ENCODE results near the gene VSX2. TPM values are rescaled to one million over a fixed set of nuclear protein-coding genes. Genes with fewer than 3 reads are reported as not detected.

VSX2 gene
- total and polyA plus RNA-seq, 4 donors: not detected

DNA sequence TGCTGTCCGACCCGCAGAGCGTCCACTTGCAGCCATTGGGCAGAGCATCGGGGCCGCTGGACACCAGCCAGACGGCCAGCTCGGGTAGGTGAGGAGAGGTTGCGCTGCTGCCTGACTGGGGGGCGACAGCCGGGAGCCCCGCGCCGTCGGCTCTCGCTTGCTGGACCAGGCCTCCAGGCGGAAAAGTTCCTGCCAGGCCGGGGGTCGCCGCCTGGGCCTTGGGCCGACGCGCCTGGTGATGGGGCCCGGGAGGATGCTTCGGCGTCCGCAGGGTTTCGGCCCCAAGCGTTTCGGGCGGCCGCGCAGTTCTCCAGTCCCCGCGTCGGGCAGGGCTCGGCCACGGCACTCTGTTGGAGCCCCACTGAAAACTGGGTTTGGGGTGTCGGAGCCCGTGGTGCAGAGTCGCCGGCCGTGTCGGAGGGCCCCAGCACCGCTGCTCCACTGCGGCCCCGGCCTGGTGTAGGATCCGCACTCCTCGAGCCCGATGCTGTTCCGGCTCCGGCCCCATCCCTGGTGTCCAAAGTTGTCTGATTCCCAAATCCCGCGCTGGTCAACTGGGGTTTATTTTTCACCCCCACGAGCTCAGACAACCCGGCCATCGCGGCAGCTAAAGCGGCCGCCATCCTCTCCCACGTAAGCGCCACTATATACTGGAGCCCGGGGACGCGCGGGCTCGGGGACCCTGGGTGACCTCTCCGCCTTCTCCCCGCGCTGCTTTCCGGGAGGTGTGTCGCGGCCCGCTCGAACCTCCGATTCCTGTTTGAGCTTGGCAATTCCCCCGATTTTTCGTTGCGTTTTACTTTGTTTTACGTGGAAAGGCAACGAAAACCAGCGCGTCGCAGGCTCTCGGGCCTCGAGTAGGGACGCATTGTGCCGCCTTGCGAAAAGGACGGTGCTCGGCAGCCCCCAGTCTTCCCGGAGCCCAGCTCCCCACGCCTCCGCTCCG, 872 bp downstream of the VSX2 start:
- Histone ChIP-seq H3K9ac (ENCODE audit: insufficient read depth in 1 of 2, low read length in 2 of 2) (no peak overlapping the region), H3K36me3 (ENCODE audit: control insufficient read depth in 4 of 4, insufficient read depth in 4 of 4, low read length in 4 of 4) (no peaks in the 10 kb centered on the region), H3K27me3 (ENCODE audit: control insufficient read depth in 3 of 3, insufficient read depth in 3 of 3, low read length in 2 of 3) (peaks cover 3 to 74% (median 73%) of the 10 kb centered on the region in 3 donors), H3K27ac (ENCODE audit: low read depth in 1 of 2, low read length in 1 of 2) (no peak overlapping the region), H3K4me3 (no peak overlapping the region), H3K9me3 (ENCODE audit: control insufficient read depth in 4 of 4, insufficient read depth in 3 of 4, low read length in 3 of 4) (peaks cover 0 to 3% (median 0%) of the 10 kb centered on the region in 4 donors), H3K4me1 (ENCODE audit: control insufficient read depth in 5 of 5, insufficient read depth in 5 of 5, low read length in 5 of 5) (peaks cover 0 to 20% (median 0%) of the 10 kb centered on the region in 5 donors)
- TF ChIP-seq, protein P1, sequence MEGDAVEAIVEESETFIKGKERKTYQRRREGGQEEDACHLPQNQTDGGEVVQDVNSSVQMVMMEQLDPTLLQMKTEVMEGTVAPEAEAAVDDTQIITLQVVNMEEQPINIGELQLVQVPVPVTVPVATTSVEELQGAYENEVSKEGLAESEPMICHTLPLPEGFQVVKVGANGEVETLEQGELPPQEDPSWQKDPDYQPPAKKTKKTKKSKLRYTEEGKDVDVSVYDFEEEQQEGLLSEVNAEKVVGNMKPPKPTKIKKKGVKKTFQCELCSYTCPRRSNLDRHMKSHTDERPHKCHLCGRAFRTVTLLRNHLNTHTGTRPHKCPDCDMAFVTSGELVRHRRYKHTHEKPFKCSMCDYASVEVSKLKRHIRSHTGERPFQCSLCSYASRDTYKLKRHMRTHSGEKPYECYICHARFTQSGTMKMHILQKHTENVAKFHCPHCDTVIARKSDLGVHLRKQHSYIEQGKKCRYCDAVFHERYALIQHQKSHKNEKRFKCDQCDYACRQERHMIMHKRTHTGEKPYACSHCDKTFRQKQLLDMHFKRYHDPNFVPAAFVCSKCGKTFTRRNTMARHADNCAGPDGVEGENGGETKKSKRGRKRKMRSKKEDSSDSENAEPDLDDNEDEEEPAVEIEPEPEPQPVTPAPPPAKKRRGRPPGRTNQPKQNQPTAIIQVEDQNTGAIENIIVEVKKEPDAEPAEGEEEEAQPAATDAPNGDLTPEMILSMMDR (IDR thresholded peaks at IDR 0.05; ENCODE audit: control extremely low read depth, extremely low read depth): no peak
- no peak for ATAC-seq (ENCODE audit: insufficient read depth, low FRiP score)
- 4 to 5% methylated on average over 84 to 94 of the region's 94 CpGs for WGBS, 2 donors
- peak in 1 of 3 donors; percentile 42 for DNase-seq

DNA sequence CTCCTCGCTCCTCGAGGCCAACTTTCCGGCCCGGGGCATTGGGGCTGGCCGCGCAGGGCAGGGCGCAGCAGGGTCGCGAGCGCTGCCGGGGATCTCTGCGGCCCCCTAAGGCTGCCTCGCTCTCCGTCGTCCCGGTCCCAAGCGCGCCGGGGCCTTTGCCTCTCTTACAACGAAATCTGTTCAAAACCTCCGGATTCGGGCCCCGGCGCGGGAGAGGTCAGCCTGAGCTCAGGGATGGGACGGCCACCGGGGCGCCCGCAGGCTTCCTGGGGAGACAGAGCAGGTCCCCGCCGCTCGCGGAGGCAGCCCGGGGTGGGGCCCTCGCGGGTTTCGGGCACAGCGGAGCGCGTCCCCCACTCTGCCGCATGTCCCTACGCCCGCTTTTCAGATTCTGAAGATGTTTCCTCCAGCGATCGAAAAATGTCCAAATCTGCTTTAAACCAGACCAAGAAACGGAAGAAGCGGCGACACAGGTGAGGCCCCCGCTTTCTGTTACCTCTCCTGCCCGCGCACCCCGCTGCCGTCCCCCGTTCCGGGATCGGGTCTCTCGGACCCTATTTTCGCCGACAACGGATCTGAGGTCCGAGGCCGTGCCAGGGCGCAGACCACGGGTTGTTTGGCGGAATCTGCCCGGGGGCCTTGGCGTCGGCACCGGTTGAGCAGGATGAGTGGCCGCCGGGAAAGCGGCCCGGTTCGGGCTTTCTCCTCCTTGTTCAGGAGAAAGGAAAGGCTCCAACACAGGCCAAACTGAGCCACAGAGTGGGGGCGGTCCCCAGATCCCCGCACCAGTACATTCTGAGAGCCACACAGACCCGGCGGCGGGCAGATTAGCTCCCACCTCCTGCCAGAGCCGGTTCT, 1.8 kb downstream of the VSX2 start:
- no peak overlapping the region for H3K27ac ChIP-seq (ENCODE audit: low read depth in 1 of 2, low read length in 1 of 2)
- ATAC-seq (ENCODE audit: insufficient read depth, low FRiP score) (no peak), DNase-seq (peak; percentile 34 to 50 (median 41))
- H3K4me1 ChIP-seq (ENCODE audit: control insufficient read depth in 5 of 5, insufficient read depth in 5 of 5, low read length in 5 of 5): peaks cover 0 to 20% (median 0%) of the 10 kb centered on the region in 5 donors
- H3K9ac ChIP-seq (ENCODE audit: insufficient read depth in 1 of 2, low read length in 2 of 2): no peak overlapping the region
- H3K9me3 ChIP-seq (ENCODE audit: control insufficient read depth in 4 of 4, insufficient read depth in 3 of 4, low read length in 3 of 4): peaks cover 0 to 3% (median 0%) of the 10 kb centered on the region in 4 donors
- TF ChIP-seq, protein P1 (IDR thresholded peaks at IDR 0.05; ENCODE audit: control extremely low read depth, extremely low read depth): no peak
- no peaks in the 10 kb centered on the region for H3K36me3 ChIP-seq (ENCODE audit: control insufficient read depth in 4 of 4, insufficient read depth in 4 of 4, low read length in 4 of 4)
- peaks cover 3 to 81% (median 81%) of the 10 kb centered on the region in 3 donors for H3K27me3 ChIP-seq (ENCODE audit: control insufficient read depth in 3 of 3, insufficient read depth in 3 of 3, low read length in 2 of 3)
- H3K4me3 ChIP-seq: no peak overlapping the region
- 2 to 5% methylated on average over 70 to 80 of the region's 80 CpGs for WGBS, 2 donors

DNA sequence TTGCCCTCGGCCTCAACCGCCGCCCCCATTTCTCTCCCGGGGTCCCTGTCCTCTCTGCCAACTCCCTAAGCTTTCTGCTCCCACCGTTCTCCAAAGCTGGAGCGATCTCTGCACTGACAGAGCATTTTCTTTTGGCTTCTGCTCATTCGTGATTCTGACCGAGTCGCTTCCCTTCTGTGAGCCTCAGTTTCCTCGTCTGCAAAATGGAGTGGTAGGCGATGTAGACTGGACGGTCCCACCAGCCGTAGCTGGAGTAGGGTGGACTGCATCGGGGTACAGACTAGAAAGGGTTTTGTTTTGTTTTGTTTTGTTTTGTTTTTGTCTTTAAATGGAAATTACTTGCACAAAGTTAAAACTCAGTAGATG, 2.4 kb downstream of the VSX2 start:
- Histone ChIP-seq H3K27ac (ENCODE audit: low read depth in 1 of 2, low read length in 1 of 2) (no peak overlapping the region), H3K9ac (ENCODE audit: insufficient read depth in 1 of 2, low read length in 2 of 2) (no peak overlapping the region), H3K27me3 (ENCODE audit: control insufficient read depth in 3 of 3, insufficient read depth in 3 of 3, low read length in 2 of 3) (peaks cover 3 to 87% (median 81%) of the 10 kb centered on the region in 3 donors), H3K36me3 (ENCODE audit: control insufficient read depth in 4 of 4, insufficient read depth in 4 of 4, low read length in 4 of 4) (no peaks in the 10 kb centered on the region), H3K9me3 (ENCODE audit: control insufficient read depth in 4 of 4, insufficient read depth in 3 of 4, low read length in 3 of 4) (peaks cover 0 to 3% (median 0%) of the 10 kb centered on the region in 4 donors), H3K4me3 (no peak overlapping the region), H3K4me1 (ENCODE audit: control insufficient read depth in 5 of 5, insufficient read depth in 5 of 5, low read length in 5 of 5) (peaks cover 0 to 20% (median 0%) of the 10 kb centered on the region in 5 donors)
- no peak for ATAC-seq (ENCODE audit: insufficient read depth, low FRiP score)
- 7 to 12% methylated on average over 14 of the region's 14 CpGs for WGBS, 2 donors
- TF ChIP-seq, protein P1 (IDR thresholded peaks at IDR 0.05; ENCODE audit: control extremely low read depth, extremely low read depth): no peak
- peak in 1 of 3 donors; percentile 20 for DNase-seq

Measured in lung (tissue), 12 donors.